HL-60/S4 (cell line): ENCODE measurements around the gene NKPD1.

Source experiments
- in situ Hi-C: fragments of 300-500 bp; cut with MboI; formaldehyde crosslinking; loops from 2 replicates; pipeline ENCODE4 v1.14.3; 2022; ENCODE audit warnings: low sequenced_read_pairs

The NKPD1 gene

GRCh38 chr19:45156751-45157150 is 4.0 kb downstream of the NKPD1 start:
- in situ Hi-C loops, result no loop called here

GRCh38 chr19:45156011-45156630 is 4.7 kb downstream of the NKPD1 start:
- in situ Hi-C loops, result no loop called here

- in situ Hi-C loops, result no loop called here
These were observed 6.5 kb downstream of the NKPD1 start for GRCh38 chr19:45154064-45154827.

- in situ Hi-C loops, result no loop called here
These were observed 7.3 kb downstream of the NKPD1 start for GRCh38 chr19:45153339-45154063.

- in situ Hi-C loops, result no loop called here
These were observed 8.1 kb downstream of the NKPD1 start for GRCh38 chr19:45152504-45153338.

- in situ Hi-C loops, result no loop called here
These were observed 8.8 kb downstream of the NKPD1 start for GRCh38 chr19:45151821-45152503.

GRCh38 chr19:45151320-45151719 is 9.5 kb downstream of the NKPD1 start:
- in situ Hi-C loops, result no loop called here

- in situ Hi-C loops, result no loop called here
These were observed 10.0 kb downstream of the NKPD1 start for GRCh38 chr19:45150751-45151281.

- in situ Hi-C loops, result no loop called here
These were observed 10.6 kb downstream of the NKPD1 start for GRCh38 chr19:45150180-45150579.

- in situ Hi-C loops, result no loop called here
These were observed 11.7 kb downstream of the NKPD1 start for GRCh38 chr19:45149129-45149528.

- in situ Hi-C loops, result no loop called here
These were observed 12.7 kb downstream of the NKPD1 start for GRCh38 chr19:45147835-45148676.

GRCh38 chr19:45146741-45147205 is 14.0 kb downstream of the NKPD1 start:
- in situ Hi-C loops, result no loop called here

GRCh38 chr19:45146251-45146650 is 14.5 kb downstream of the NKPD1 start:
- in situ Hi-C loops, result no loop called here

GRCh38 chr19:45145270-45146189 is 15.3 kb downstream of the NKPD1 start:
- in situ Hi-C loops, result no loop called here

GRCh38 chr19:45144431-45145269 is 16.1 kb downstream of the NKPD1 start:
- in situ Hi-C loops, result no loop called here

GRCh38 chr19:45142726-45143110 is 18.1 kb downstream of the NKPD1 start:
- in situ Hi-C loops, result no loop called here

- in situ Hi-C loops, result no loop called here
These were observed 18.6 kb downstream of the NKPD1 start for GRCh38 chr19:45142016-45142725.
